NCI-H2171 (cell line): ENCODE data around the gene AP2B1.
"Not testable (repeated sequence)": the region's sequence is repeated elsewhere in the genome, so short reads cannot be mapped to it uniquely, and the experiment has no call there.

Source experiments
- DNase-seq: peaks from one replicate; lab custom pipeline; 2025; lab: John Stamatoyannopoulos, UW

The AP2B1 gene

GRCh38 chr17:35700150-35700549 lies 113.0 kb downstream of the AP2B1 start:
- DNase-seq: no peak

- no peak for DNase-seq
Measured at GRCh38 chr17:35701491-35701890, 114.4 kb downstream of the AP2B1 start.

GRCh38 chr17:35703308-35703707 lies 116.2 kb downstream of the AP2B1 start:
- not testable (repeated sequence) for DNase-seq

GRCh38 chr17:35705230-35705629 lies 118.1 kb downstream of the AP2B1 start:
- no peak for DNase-seq

- no peak for DNase-seq
Measured at GRCh38 chr17:35705705-35706104, 118.6 kb downstream of the AP2B1 start.

- DNase-seq: no peak
Measured at GRCh38 chr17:35708149-35708548, 121.0 kb downstream of the AP2B1 start.

- DNase-seq: peak; percentile 66
Measured at GRCh38 chr17:35708951-35709350, 121.8 kb downstream of the AP2B1 start.

GRCh38 chr17:35709874-35710273 lies 122.8 kb downstream of the AP2B1 start:
- DNase-seq: peak; percentile 74

- no peak for DNase-seq
Measured at GRCh38 chr17:35710950-35711349, 123.8 kb downstream of the AP2B1 start.

- no peak for DNase-seq
Measured at GRCh38 chr17:35713069-35713728, 126.1 kb downstream of the AP2B1 start.

GRCh38 chr17:35714988-35715387 lies 127.9 kb downstream of the AP2B1 start:
- no peak for DNase-seq

GRCh38 chr17:35715416-35715815 lies 128.3 kb downstream of the AP2B1 start:
- DNase-seq: no peak

GRCh38 chr17:35716173-35716572 lies 129.1 kb downstream of the AP2B1 start:
- no peak for DNase-seq

GRCh38 chr17:35716897-35717465 lies 129.9 kb downstream of the AP2B1 start:
- DNase-seq: no peak

GRCh38 chr17:35717475-35717874 lies 130.4 kb downstream of the AP2B1 start:
- no peak for DNase-seq

GRCh38 chr17:35723735-35724134 lies 136.6 kb downstream of the AP2B1 start:
- DNase-seq: no peak

GRCh38 chr17:35725058-35725457 lies 137.9 kb downstream of the AP2B1 start:
- no peak for DNase-seq

- DNase-seq: no peak
Measured at GRCh38 chr17:35725802-35726126, 138.6 kb downstream of the AP2B1 start.

- DNase-seq: peak; percentile 67
Measured at GRCh38 chr17:35726127-35726952, 139.2 kb downstream of the AP2B1 start.

GRCh38 chr17:35726953-35727460 lies 139.9 kb downstream of the AP2B1 start:
- no peak for DNase-seq

GRCh38 chr17:35727635-35728034 lies 140.5 kb downstream of the AP2B1 start:
- DNase-seq: no peak

- DNase-seq: no peak
Measured at GRCh38 chr17:35728551-35728950, 141.4 kb downstream of the AP2B1 start.

GRCh38 chr17:35729405-35729833 lies 142.3 kb downstream of the AP2B1 start:
- DNase-seq: no peak
